ENCODE data around the gene MAFG. TPM values are rescaled to one million over a fixed set of nuclear protein-coding genes. Genes with fewer than 3 reads are reported as not detected.
A peak's percentile ranks its signal among the peaks of the same experiment; 100 is the strongest.

The MAFG gene
- total and polyA plus RNA-seq, 2 experiments from 2014 or later: 17.2 to 33.4 TPM

DNA sequence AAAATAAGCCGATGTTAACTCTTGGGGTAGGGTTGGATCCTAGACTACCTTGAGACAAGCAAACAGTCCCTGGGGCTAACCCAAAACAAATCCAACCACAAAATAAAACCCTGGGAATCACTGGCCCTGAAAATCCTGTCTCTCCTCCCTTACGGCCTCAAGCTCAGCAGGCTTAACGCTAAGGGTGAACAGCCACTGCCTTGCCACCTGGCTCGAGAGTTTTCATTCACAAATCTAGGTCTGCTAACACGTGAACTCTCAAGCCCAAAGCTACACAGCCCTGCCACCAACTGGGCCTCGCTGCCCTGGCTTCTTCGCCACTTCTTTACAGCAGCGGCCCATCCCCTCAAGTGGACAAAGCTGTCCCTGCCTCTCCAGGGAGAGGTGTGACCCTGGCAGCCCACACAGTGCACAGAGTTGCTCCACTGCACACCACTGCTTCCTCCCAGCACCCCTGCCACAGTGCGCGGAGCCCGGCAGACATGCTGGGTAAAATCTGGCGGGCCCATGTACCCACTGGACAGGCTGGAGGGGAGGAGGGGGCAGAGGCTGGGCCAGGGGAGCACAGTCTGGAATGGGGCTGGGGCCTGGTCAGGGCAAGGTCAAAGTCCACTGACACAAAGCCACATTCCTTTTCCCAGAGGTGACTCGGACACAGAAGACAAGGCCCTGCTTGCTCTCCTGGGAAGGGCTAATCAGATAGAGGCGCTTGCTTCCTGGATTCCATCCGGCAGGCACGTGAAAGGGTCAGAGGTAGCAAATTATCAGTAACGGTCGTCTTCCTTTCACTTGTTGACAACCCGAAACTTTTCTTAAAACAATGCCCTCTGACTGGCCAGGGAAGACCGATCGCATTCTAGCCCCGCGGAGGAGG is 17.3 kb downstream of the MAFG start:
- peaks cover 3% of the 10 kb centered on the region; the same call in 1 of the 3 replicates for H3K4me1 Mint-ChIP-seq
- peaks cover 22% of the 10 kb centered on the region for H3F3A ChIP-seq (replicated peaks; ENCODE audit: low read depth)
- H3K4me1 ChIP-seq (ENCODE audit: insufficient read depth): peaks cover 6% of the 10 kb centered on the region
- no peak for TF ChIP-seq CREB1 (CRISPR knock-in tag; IDR thresholded peaks at IDR 0.05; ENCODE audit: low read depth)
- TF ChIP-seq, protein P1, sequence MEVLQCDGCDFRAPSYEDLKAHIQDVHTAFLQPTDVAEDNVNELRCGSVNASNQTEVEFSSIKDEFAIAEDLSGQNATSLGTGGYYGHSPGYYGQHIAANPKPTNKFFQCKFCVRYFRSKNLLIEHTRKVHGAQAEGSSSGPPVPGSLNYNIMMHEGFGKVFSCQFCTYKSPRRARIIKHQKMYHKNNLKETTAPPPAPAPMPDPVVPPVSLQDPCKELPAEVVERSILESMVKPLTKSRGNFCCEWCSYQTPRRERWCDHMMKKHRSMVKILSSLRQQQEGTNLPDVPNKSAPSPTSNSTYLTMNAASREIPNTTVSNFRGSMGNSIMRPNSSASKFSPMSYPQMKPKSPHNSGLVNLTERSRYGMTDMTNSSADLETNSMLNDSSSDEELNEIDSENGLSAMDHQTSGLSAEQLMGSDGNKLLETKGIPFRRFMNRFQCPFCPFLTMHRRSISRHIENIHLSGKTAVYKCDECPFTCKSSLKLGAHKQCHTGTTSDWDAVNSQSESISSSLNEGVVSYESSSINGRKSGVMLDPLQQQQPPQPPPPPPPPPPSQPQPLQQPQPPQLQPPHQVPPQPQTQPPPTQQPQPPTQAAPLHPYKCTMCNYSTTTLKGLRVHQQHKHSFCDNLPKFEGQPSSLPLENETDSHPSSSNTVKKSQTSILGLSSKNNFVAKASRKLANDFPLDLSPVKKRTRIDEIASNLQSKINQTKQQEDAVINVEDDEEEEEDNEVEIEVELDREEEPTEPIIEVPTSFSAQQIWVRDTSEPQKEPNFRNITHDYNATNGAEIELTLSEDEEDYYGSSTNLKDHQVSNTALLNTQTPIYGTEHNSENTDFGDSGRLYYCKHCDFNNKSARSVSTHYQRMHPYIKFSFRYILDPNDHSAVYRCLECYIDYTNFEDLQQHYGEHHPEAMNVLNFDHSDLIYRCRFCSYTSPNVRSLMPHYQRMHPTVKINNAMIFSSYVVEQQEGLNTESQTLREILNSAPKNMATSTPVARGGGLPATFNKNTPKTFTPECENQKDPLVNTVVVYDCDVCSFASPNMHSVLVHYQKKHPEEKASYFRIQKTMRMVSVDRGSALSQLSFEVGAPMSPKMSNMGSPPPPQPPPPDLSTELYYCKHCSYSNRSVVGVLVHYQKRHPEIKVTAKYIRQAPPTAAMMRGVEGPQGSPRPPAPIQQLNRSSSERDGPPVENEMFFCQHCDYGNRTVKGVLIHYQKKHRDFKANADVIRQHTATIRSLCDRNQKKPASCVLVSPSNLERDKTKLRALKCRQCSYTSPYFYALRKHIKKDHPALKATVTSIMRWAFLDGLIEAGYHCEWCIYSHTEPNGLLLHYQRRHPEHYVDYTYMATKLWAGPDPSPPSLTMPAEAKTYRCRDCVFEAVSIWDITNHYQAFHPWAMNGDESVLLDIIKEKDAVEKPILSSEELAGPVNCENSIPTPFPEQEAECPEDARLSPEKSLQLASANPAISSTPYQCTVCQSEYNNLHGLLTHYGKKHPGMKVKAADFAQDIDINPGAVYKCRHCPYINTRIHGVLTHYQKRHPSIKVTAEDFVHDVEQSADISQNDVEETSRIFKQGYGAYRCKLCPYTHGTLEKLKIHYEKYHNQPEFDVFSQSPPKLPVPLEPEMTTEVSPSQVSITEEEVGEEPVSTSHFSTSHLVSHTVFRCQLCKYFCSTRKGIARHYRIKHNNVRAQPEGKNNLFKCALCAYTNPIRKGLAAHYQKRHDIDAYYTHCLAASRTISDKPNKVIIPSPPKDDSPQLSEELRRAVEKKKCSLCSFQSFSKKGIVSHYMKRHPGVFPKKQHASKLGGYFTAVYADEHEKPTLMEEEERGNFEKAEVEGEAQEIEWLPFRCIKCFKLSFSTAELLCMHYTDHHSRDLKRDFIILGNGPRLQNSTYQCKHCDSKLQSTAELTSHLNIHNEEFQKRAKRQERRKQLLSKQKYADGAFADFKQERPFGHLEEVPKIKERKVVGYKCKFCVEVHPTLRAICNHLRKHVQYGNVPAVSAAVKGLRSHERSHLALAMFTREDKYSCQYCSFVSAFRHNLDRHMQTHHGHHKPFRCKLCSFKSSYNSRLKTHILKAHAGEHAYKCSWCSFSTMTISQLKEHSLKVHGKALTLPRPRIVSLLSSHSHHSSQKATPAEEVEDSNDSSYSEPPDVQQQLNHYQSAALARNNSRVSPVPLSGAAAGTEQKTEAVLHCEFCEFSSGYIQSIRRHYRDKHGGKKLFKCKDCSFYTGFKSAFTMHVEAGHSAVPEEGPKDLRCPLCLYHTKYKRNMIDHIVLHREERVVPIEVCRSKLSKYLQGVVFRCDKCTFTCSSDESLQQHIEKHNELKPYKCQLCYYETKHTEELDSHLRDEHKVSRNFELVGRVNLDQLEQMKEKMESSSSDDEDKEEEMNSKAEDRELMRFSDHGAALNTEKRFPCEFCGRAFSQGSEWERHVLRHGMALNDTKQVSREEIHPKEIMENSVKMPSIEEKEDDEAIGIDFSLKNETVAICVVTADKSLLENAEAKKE (CRISPR knock-in tag; IDR thresholded peaks at IDR 0.05): no peak
- no peak for TF ChIP-seq JUNB (IDR thresholded peaks at IDR 0.05; ENCODE audit: unreplicated experiment)
- no peak for TF ChIP-seq ZNF114 (CRISPR knock-in tag; IDR thresholded peaks at IDR 0.05)
- TF ChIP-seq, protein P2, sequence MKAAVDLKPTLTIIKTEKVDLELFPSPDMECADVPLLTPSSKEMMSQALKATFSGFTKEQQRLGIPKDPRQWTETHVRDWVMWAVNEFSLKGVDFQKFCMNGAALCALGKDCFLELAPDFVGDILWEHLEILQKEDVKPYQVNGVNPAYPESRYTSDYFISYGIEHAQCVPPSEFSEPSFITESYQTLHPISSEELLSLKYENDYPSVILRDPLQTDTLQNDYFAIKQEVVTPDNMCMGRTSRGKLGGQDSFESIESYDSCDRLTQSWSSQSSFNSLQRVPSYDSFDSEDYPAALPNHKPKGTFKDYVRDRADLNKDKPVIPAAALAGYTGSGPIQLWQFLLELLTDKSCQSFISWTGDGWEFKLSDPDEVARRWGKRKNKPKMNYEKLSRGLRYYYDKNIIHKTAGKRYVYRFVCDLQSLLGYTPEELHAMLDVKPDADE (IDR thresholded peaks at IDR 0.05): no peak
- no peak for TF ChIP-seq ZNF331 (CRISPR knock-in tag; IDR thresholded peaks at IDR 0.05; ENCODE audit: low read depth)
- TF ChIP-seq EZH2 (IDR thresholded peaks at IDR 0.05; ENCODE audit: low read depth, unreplicated experiment): no peak
- no peak for TF ChIP-seq STAT1 (IDR thresholded peaks at IDR 0.05; ENCODE audit: unreplicated experiment)
- TF ChIP-seq, protein P3, sequence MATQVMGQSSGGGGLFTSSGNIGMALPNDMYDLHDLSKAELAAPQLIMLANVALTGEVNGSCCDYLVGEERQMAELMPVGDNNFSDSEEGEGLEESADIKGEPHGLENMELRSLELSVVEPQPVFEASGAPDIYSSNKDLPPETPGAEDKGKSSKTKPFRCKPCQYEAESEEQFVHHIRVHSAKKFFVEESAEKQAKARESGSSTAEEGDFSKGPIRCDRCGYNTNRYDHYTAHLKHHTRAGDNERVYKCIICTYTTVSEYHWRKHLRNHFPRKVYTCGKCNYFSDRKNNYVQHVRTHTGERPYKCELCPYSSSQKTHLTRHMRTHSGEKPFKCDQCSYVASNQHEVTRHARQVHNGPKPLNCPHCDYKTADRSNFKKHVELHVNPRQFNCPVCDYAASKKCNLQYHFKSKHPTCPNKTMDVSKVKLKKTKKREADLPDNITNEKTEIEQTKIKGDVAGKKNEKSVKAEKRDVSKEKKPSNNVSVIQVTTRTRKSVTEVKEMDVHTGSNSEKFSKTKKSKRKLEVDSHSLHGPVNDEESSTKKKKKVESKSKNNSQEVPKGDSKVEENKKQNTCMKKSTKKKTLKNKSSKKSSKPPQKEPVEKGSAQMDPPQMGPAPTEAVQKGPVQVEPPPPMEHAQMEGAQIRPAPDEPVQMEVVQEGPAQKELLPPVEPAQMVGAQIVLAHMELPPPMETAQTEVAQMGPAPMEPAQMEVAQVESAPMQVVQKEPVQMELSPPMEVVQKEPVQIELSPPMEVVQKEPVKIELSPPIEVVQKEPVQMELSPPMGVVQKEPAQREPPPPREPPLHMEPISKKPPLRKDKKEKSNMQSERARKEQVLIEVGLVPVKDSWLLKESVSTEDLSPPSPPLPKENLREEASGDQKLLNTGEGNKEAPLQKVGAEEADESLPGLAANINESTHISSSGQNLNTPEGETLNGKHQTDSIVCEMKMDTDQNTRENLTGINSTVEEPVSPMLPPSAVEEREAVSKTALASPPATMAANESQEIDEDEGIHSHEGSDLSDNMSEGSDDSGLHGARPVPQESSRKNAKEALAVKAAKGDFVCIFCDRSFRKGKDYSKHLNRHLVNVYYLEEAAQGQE (IDR thresholded peaks at IDR 0.05; ENCODE audit: unreplicated experiment): no peak
- no peak for TF ChIP-seq POLR2AphosphoS5 (IDR thresholded peaks at IDR 0.05; ENCODE audit: low read depth)
- TF ChIP-seq, protein P4, sequence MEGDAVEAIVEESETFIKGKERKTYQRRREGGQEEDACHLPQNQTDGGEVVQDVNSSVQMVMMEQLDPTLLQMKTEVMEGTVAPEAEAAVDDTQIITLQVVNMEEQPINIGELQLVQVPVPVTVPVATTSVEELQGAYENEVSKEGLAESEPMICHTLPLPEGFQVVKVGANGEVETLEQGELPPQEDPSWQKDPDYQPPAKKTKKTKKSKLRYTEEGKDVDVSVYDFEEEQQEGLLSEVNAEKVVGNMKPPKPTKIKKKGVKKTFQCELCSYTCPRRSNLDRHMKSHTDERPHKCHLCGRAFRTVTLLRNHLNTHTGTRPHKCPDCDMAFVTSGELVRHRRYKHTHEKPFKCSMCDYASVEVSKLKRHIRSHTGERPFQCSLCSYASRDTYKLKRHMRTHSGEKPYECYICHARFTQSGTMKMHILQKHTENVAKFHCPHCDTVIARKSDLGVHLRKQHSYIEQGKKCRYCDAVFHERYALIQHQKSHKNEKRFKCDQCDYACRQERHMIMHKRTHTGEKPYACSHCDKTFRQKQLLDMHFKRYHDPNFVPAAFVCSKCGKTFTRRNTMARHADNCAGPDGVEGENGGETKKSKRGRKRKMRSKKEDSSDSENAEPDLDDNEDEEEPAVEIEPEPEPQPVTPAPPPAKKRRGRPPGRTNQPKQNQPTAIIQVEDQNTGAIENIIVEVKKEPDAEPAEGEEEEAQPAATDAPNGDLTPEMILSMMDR (conservative IDR thresholded peaks at IDR 0.05; ENCODE audit: low read depth in 2 of 2): no peak
- no peak for TF ChIP-seq EZH2phosphoT487 (IDR thresholded peaks at IDR 0.05; ENCODE audit: unreplicated experiment)
- no peak for TF ChIP-seq NANOG (IDR thresholded peaks at IDR 0.05; ENCODE audit: borderline replicate concordance)
- H3K4me3 Mint-ChIP-seq: peak overlapping the region; percentile 87
- H3K27me3 Mint-ChIP-seq (ENCODE audit: insufficient read depth, low read depth, poor library complexity): peaks cover 11% of the 10 kb centered on the region
- peak overlapping the region; percentile 93 for H3K4me3 ChIP-seq
- no peaks in the 10 kb centered on the region for H3K27me3 ChIP-seq (ENCODE audit: insufficient read depth)
- no peak overlapping the region for H3K27ac Mint-ChIP-seq
- DNase-seq (ENCODE audit: low spot score) (peak; percentile 40), ATAC-seq (peak; percentile 2; the same call in 2 of the 3 replicates)
- no peaks in the 10 kb centered on the region for H3K9me3 Mint-ChIP-seq
- H4K20me1 ChIP-seq (replicated peaks; ENCODE audit: insufficient read depth): peaks cover 9% of the 10 kb centered on the region
- H3K36me3 ChIP-seq (ENCODE audit: insufficient read depth): peaks cover 6% of the 10 kb centered on the region; the same call in 1 of the 2 replicates
- peaks cover 7% of the 10 kb centered on the region for H3K79me2 ChIP-seq (replicated peaks; ENCODE audit: insufficient read depth)
- H2AFZ ChIP-seq: no peak overlapping the region
- H3K9me2 ChIP-seq (ENCODE audit: insufficient read depth): no peaks in the 10 kb centered on the region
- H3K36me3 Mint-ChIP-seq (ENCODE audit: low read depth): peaks cover 25% of the 10 kb centered on the region
- H3K27ac ChIP-seq (ENCODE audit: low read depth): no peak overlapping the region
- peak overlapping the region; percentile 87 for H3K4me2 ChIP-seq
